Measurements from ENCODE around the gene MYO9B. TPM values are rescaled to one million over a fixed set of nuclear protein-coding genes. Genes with fewer than 3 reads are reported as not detected.
A peak's percentile ranks its signal among the peaks of the same experiment; 100 is the strongest.

Gene MYO9B
- total and polyA plus RNA-seq, 2 of the 13 experiments (the other 11 are each of a cell fraction or from before 2014, with no cell fraction given), result 18.0 to 18.3 TPM

DNA sequence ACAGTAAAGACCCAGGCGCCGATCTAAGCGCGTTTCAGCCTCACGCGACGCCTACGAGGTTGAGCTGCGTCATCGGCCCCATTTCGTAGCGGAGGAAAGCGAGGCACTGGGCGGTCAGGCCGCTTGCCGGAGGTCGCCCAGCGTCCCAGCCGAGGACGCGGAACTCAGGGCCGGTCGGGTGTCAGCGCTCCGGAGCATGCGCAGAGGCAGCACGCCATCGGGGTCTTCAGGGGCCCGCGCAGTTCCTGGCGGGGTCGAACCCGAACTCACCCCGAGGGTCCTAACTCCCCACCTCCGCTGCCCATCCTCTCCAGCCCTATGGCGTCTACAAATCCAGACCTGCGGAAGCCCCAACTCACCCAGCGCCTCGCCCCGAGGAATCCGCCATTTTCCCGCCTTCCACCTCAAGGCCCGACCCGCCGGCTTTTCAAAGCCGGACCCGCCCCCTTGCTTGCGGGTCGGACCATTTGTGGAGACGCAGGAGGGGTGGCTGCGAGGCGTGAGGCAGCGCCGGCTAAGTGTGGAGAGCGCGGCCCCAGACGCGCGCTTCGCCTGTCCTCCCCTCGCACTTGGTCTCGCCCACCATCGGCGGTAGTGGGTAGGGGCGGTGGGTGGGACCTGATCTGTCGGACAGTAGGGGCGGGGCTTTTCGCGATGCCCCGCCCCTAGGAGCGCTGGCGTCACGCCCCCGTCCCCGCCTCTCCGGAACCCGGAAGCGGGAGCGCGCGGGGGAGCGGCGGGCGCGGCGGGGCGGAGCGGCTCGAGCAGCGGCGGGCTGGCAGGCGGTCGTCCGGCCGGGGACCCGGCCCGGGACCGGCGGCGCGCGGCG is at the start of gene MYO9B, which contains the start of gene HAUS8 (continued):
- TF ChIP-seq MYC (CRISPR knock-in tag; IDR thresholded peaks at IDR 0.05; ENCODE audit: borderline replicate concordance) (peak; percentile 80; the same call in 1 of the 2 replicates), ZNF841 (CRISPR knock-in tag; IDR thresholded peaks at IDR 0.05; ENCODE audit: borderline replicate concordance) (no peak), ZSCAN21 (CRISPR knock-in tag; IDR thresholded peaks at IDR 0.05; ENCODE audit: borderline replicate concordance) (peak; percentile 70; the same call in 1 of the 2 replicates), ZNF382 (CRISPR knock-in tag; IDR thresholded peaks at IDR 0.05; ENCODE audit: borderline replicate concordance) (no peak), ZNF274 (CRISPR knock-in tag; IDR thresholded peaks at IDR 0.05) (peak; percentile 15; the same call in 1 of the 2 replicates), ZNF737 (CRISPR knock-in tag; IDR thresholded peaks at IDR 0.05; ENCODE audit: borderline replicate concordance) (no peak), GABPB1 (CRISPR knock-in tag; IDR thresholded peaks at IDR 0.05) (peak; percentile 86), ZNF562 (CRISPR knock-in tag; IDR thresholded peaks at IDR 0.05; ENCODE audit: borderline replicate concordance) (no peak), ZNF326 (CRISPR knock-in tag; IDR thresholded peaks at IDR 0.05; ENCODE audit: borderline replicate concordance) (no peak), MAZ (IDR thresholded peaks at IDR 0.05; ENCODE audit: borderline replicate concordance, low read depth, low read length) (peak; percentile 86), MAZ (CRISPR knock-in tag; IDR thresholded peaks at IDR 0.05; ENCODE audit: low read depth) (peak; percentile 73), JUND (CRISPR knock-in tag; IDR thresholded peaks at IDR 0.05) (no peak), ZNF839 (CRISPR knock-in tag; IDR thresholded peaks at IDR 0.05; ENCODE audit: borderline replicate concordance) (peak; percentile 87; the same call in 1 of the 2 replicates), ZNF616 (CRISPR knock-in tag; IDR thresholded peaks at IDR 0.05; ENCODE audit: low read depth) (no peak), ISX (CRISPR knock-in tag; conservative IDR thresholded peaks at IDR 0.05) (no peak)
- TF ChIP-seq, protein P1, sequence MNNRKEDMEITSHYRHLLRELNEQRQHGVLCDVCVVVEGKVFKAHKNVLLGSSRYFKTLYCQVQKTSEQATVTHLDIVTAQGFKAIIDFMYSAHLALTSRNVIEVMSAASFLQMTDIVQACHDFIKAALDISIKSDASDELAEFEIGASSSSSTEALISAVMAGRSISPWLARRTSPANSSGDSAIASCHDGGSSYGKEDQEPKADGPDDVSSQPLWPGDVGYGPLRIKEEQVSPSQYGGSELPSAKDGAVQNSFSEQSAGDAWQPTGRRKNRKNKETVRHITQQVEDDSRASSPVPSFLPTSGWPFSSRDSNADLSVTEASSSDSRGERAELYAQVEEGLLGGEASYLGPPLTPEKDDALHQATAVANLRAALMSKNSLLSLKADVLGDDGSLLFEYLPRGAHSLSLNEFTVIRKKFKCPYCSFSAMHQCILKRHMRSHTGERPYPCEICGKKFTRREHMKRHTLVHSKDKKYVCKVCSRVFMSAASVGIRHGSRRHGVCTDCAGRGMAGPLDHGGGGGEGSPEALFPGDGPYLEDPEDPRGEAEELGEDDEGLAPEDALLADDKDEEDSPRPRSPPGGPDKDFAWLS (CRISPR knock-in tag; IDR thresholded peaks at IDR 0.05; ENCODE audit: borderline replicate concordance), result 0 out of 2 replicates have a peak, but pooled peaks have one; percentile 76
- TF ChIP-seq, protein P2, sequence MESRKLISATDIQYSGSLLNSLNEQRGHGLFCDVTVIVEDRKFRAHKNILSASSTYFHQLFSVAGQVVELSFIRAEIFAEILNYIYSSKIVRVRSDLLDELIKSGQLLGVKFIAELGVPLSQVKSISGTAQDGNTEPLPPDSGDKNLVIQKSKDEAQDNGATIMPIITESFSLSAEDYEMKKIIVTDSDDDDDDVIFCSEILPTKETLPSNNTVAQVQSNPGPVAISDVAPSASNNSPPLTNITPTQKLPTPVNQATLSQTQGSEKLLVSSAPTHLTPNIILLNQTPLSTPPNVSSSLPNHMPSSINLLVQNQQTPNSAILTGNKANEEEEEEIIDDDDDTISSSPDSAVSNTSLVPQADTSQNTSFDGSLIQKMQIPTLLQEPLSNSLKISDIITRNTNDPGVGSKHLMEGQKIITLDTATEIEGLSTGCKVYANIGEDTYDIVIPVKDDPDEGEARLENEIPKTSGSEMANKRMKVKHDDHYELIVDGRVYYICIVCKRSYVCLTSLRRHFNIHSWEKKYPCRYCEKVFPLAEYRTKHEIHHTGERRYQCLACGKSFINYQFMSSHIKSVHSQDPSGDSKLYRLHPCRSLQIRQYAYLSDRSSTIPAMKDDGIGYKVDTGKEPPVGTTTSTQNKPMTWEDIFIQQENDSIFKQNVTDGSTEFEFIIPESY (CRISPR knock-in tag; IDR thresholded peaks at IDR 0.05), result no peak; the same call in 1 of the 2 replicates
- TF ChIP-seq, protein P3, sequence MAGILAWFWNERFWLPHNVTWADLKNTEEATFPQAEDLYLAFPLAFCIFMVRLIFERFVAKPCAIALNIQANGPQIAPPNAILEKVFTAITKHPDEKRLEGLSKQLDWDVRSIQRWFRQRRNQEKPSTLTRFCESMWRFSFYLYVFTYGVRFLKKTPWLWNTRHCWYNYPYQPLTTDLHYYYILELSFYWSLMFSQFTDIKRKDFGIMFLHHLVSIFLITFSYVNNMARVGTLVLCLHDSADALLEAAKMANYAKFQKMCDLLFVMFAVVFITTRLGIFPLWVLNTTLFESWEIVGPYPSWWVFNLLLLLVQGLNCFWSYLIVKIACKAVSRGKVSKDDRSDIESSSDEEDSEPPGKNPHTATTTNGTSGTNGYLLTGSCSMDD (CRISPR knock-in tag; IDR thresholded peaks at IDR 0.05), result no peak
- TF ChIP-seq, protein P4, sequence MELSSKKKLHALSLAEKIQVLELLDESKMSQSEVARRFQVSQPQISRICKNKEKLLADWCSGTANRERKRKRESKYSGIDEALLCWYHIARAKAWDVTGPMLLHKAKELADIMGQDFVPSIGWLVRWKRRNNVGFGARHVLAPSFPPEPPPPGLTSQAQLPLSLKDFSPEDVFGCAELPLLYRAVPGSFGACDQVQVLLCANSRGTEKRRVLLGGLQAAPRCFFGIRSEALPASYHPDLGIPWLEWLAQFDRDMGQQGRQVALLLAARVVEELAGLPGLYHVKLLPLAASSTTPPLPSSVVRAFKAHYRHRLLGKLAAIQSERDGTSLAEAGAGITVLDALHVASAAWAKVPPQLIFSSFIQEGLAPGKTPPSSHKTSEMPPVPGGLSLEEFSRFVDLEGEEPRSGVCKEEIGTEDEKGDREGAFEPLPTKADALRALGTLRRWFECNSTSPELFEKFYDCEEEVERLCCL (CRISPR knock-in tag; IDR thresholded peaks at IDR 0.05; ENCODE audit: borderline replicate concordance), result peak; percentile 76; the same call in 1 of the 2 replicates
- TF ChIP-seq, protein P5, sequence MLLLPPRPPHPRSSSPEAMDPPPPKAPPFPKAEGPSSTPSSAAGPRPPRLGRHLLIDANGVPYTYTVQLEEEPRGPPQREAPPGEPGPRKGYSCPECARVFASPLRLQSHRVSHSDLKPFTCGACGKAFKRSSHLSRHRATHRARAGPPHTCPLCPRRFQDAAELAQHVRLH (CRISPR knock-in tag; IDR thresholded peaks at IDR 0.05; ENCODE audit: borderline replicate concordance, low read depth), result peak; percentile 86; the same call in 1 of the 2 replicates
